ENCODE results near the gene PLCB3.

Gene PLCB3

GRCh38 chr11:64208796-64209562 lies 42.4 kb upstream of the PLCB3 start:
- no peak overlapping the region for H3K4me3 ChIP-seq (replicated peaks; ENCODE audit: insufficient read depth, low read length)
- peak overlapping the region; percentile 89 for H3K27ac ChIP-seq (replicated peaks)
- no peak for DNase-seq (ENCODE audit: low read depth in 1 of 2, low spot score in 1 of 2)
- no peaks in the 10 kb centered on the region for H3K27me3 ChIP-seq (ENCODE audit: insufficient read depth, poor library complexity, severe bottlenecking)
- TF ChIP-seq GABPA (IDR thresholded peaks at IDR 0.05; ENCODE audit: low read depth) (no peak), REST (IDR thresholded peaks at IDR 0.05; ENCODE audit: insufficient replicate concordance, low read depth) (no peak)

DNA sequence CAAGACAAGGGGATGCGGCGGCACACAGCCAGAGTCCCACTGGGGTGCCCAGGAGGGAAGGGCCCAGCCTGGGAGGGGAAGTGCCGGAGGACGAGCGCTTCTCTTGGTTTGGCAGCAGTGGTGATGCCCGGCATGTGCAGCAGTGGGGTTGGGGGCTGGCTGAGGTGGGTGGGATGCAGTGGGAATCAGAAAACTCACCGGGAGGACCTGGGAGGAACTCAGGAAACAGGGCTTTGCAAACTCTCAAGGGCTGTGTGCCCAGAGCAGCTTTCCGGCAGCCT lies 41.8 kb upstream of the PLCB3 start:
- DNase-seq (ENCODE audit: low read depth in 1 of 2, low spot score in 1 of 2) = no peak
- H3K27me3 ChIP-seq (ENCODE audit: insufficient read depth, poor library complexity, severe bottlenecking) = no peaks in the 10 kb centered on the region
- H3K27ac ChIP-seq (replicated peaks) = no peak overlapping the region
- H3K4me3 ChIP-seq (replicated peaks; ENCODE audit: insufficient read depth, low read length) = no peak overlapping the region
- TF ChIP-seq POLR2AphosphoS5 (IDR thresholded peaks at IDR 0.05; ENCODE audit: low read depth) (no peak), GABPA (IDR thresholded peaks at IDR 0.05; ENCODE audit: low read depth) (no peak), REST (IDR thresholded peaks at IDR 0.05; ENCODE audit: insufficient replicate concordance, low read depth) (no peak), SPI1 (IDR thresholded peaks at IDR 0.05; ENCODE audit: borderline replicate concordance, low read depth) (no peak), CTCF (IDR thresholded peaks at IDR 0.05; ENCODE audit: insufficient read depth, low read length) (no peak)

GRCh38 chr11:64210301-64211020 lies 40.9 kb upstream of the PLCB3 start:
- Histone ChIP-seq H3K4me3 (replicated peaks; ENCODE audit: insufficient read depth, low read length) (no peak overlapping the region), H3K27ac (replicated peaks) (no peak overlapping the region), H3K27me3 (ENCODE audit: insufficient read depth, poor library complexity, severe bottlenecking) (no peaks in the 10 kb centered on the region)
- TF ChIP-seq GABPA (IDR thresholded peaks at IDR 0.05; ENCODE audit: low read depth) = no peak
- TF ChIP-seq SPI1 (IDR thresholded peaks at IDR 0.05; ENCODE audit: borderline replicate concordance, low read depth) = no peak
- no peak for TF ChIP-seq CTCF (IDR thresholded peaks at IDR 0.05; ENCODE audit: insufficient read depth, low read length)
- TF ChIP-seq POLR2AphosphoS5 (IDR thresholded peaks at IDR 0.05; ENCODE audit: low read depth) = no peak
- no peak for TF ChIP-seq REST (IDR thresholded peaks at IDR 0.05; ENCODE audit: insufficient replicate concordance, low read depth)
- no peak for DNase-seq (ENCODE audit: low read depth in 1 of 2, low spot score in 1 of 2)

Measured in HL-60 (cell line).